B cell (primary cell): Measurements from ENCODE around the gene ARID1A. TPM values are rescaled to one million over a fixed set of nuclear protein-coding genes. Genes with fewer than 3 reads are reported as not detected.

Experiments
- ATAC-seq: fragments of 200-7000 bp; cut with Tn5 transposase; one replicate; pipeline ENCODE4 v1.10.0; 2021; ENCODE audit warnings: low read depth, mild to moderate bottlenecking, moderate number of reproducible peaks, moderate library complexity
- CTCF ChIA-PET: fragments of 350-600 bp; sonication (Branson Sonifier 250); formaldehyde crosslinking; loops from one replicate; lab custom pipeline; 2021; ENCODE audit warnings: antibody characterized with exemption, inconsistent platforms; lab: Charles Lee
- POLR2A ChIA-PET: fragments of 350-600 bp; sonication (Branson Sonifier 250); formaldehyde crosslinking; loops from one replicate; lab custom pipeline; 2021; ENCODE audit warnings: antibody characterized with exemption; lab: Charles Lee
- DNase-seq: peaks from one replicate; pipeline ENCODE4 v3.0.0; 2013
- H2AFZ ChIP-seq: 2 replicates; pipeline ENCODE4 v1.6.1; 2012; ENCODE audit warnings: mild to moderate bottlenecking, low read depth, low read length; ENCODE audit not compliant: insufficient read depth, poor library complexity, severe bottlenecking
- H3K27ac ChIP-seq, 2 donors: 1 replicate in 1 of 2; 2 replicates in 1 of 2; pipeline ENCODE4 v1.5.1; 2012 to 2013; ENCODE audit warnings: low read length in 2 of 2, mild to moderate bottlenecking in 2 of 2, moderate library complexity in 1 of 2
- H3K27me3 ChIP-seq, 4 experiments: fragments of 200-600 bp in 1 of 4; sonication (generic) in 1 of 4; replicated peaks in 1 of 4; 1 replicate in 2 of 4; 2 replicates in 2 of 4; pipeline versions ENCODE4 v1.6.1 to v1.7.0; 2013 to 2016; ENCODE audit warnings: low read length in 3 of 4, mild to moderate bottlenecking in 2 of 4, mixed read lengths in 1 of 4, moderate library complexity in 1 of 4; ENCODE audit not compliant: insufficient read depth in 4 of 4, control insufficient read depth in 3 of 4; ENCODE audit errors: control extremely low read depth in 1 of 4
- H3K36me3 ChIP-seq, 2 experiments: replicated peaks in 1 of 2; 1 replicate in 1 of 2; 2 replicates in 1 of 2; pipeline versions ENCODE4 v1.6.1 to v1.7.1; 2013; ENCODE audit warnings: low read length in 1 of 2; ENCODE audit not compliant: insufficient read depth in 2 of 2, control insufficient read depth in 1 of 2; ENCODE audit errors: control extremely low read depth in 1 of 2, extremely low read depth in 1 of 2
- H3K4me1 ChIP-seq, 2 donors: fragments of 200-600 bp in 1 of 2; sonication (generic) in 1 of 2; 1 replicate in 1 of 2; 2 replicates in 1 of 2; pipeline versions ENCODE4 v1.5.1 to v1.6.1; 2013 to 2017; ENCODE audit warnings: low read length in 2 of 2; ENCODE audit not compliant: control insufficient read depth in 2 of 2, insufficient read depth in 2 of 2
- H3K4me2 ChIP-seq: replicated peaks from 2 replicates; pipeline ENCODE3; 2012; ENCODE audit warnings: mild to moderate bottlenecking, low read depth, low read length; ENCODE audit not compliant: poor library complexity, severe bottlenecking
- H3K4me3 ChIP-seq, 5 experiments: fragments of 200-600 bp in 1 of 5; sonication (generic) in 1 of 5; 1 replicate in 3 of 5; 2 replicates in 2 of 5; pipeline versions ENCODE4 v1.5.1 to v1.7.0; 2011 to 2016; ENCODE audit warnings: low read length in 4 of 5, mild to moderate bottlenecking in 4 of 5, low read depth in 2 of 5, control low read depth in 1 of 5, moderate library complexity in 1 of 5; ENCODE audit not compliant: insufficient read depth in 1 of 5; ENCODE audit errors: control extremely low read depth in 1 of 5, extremely low read depth in 1 of 5
- H3K79me2 ChIP-seq: fragments of 200-600 bp; sonication (generic); one replicate; pipeline ENCODE4 v1.6.0; 2016; ENCODE audit warnings: low read length; ENCODE audit not compliant: control insufficient read depth, insufficient read depth
- H3K9ac ChIP-seq: fragments of 200-600 bp; sonication (generic); 2 replicates; pipeline ENCODE4 v1.6.1; 2017; ENCODE audit warnings: mild to moderate bottlenecking, low read length, moderate library complexity
- H3K9me3 ChIP-seq, 3 donors: one replicate each; pipeline versions ENCODE4 v1.6.1 to v1.7.1; 2013; ENCODE audit warnings: low read length in 2 of 3; ENCODE audit not compliant: control insufficient read depth in 2 of 3, insufficient read depth in 1 of 3; ENCODE audit errors: control extremely low read depth in 1 of 3
- H4K20me1 ChIP-seq: 2 replicates; pipeline ENCODE4 v1.6.0; 2012; ENCODE audit warnings: mild to moderate bottlenecking, low read length; ENCODE audit not compliant: insufficient read depth, control insufficient read depth, poor library complexity, severe bottlenecking
- H3K27ac Mint-ChIP-seq: one replicate; pipeline ENCODE4 v1.8.0; 2021; ENCODE audit warnings: mixed read lengths
- H3K27me3 Mint-ChIP-seq: one replicate; pipeline ENCODE4 v1.8.0; 2021; ENCODE audit warnings: mixed read lengths
- H3K4me1 Mint-ChIP-seq: one replicate; pipeline ENCODE4 v1.8.0; 2021; ENCODE audit warnings: mixed read lengths
- H3K4me3 Mint-ChIP-seq: one replicate; pipeline ENCODE4 v1.8.0; 2021; ENCODE audit warnings: mixed read lengths
- H3K9me3 Mint-ChIP-seq: one replicate; pipeline ENCODE4 v1.8.0; 2022; ENCODE audit warnings: mixed read lengths; ENCODE audit not compliant: insufficient read depth
- CTCF ChIP-seq: fragments of 200-600 bp; IDR thresholded peaks from one replicate; pipeline ENCODE4 v1.8.0; 2022; ENCODE audit warnings: antibody characterized with exemption, mild to moderate bottlenecking
- EZH2 ChIP-seq: IDR thresholded peaks from 2 replicates; pipeline ENCODE4 v1.6.1; 2012; ENCODE audit warnings: borderline replicate concordance, low read depth, mild to moderate bottlenecking, moderate library complexity, low read length; ENCODE audit not compliant: insufficient read depth, poor library complexity, severe bottlenecking
- WGBS: methylation state at CpG from one replicate; pipeline ENCODE4 v1.1.5; 2013; ENCODE audit warnings: missing lambda C conversion rate; ENCODE audit not compliant: insufficient coverage; 5-methylcytosine and 5-hydroxymethylcytosine counted together
- intact Hi-C: fragments of 100-400 bp; cut with micrococcal nuclease; formaldehyde crosslinking; loops from one replicate; pipeline ENCODE4 v1.10.0; 2022
- polyA minus RNA-seq: library from RNA; depleted of rRNA, polyadenylated mRNA; stranded (reverse); fragments of >200 nt; gene quantifications from 2 replicates; pipeline ENCODE4 v1.2.3, GENCODE V29; 2012
- polyA plus RNA-seq: library from polyadenylated mRNA; depleted of rRNA; stranded (reverse); fragments of >200 nt; gene quantifications from 2 replicates; pipeline ENCODE4 v1.2.3, GENCODE V29; 2012
- total RNA-seq, 2 donors: library from RNA; stranded (reverse); fragments of 120-200 nt in 1 of 2; gene quantifications; 1 replicate in 1 of 2; 2 replicates in 1 of 2; pipeline versions ENCODE4 v1.2.3 to v1.2.4, GENCODE V29; 2013 to 2022

Gene ARID1A
- total RNA-seq (150 and 152 TPM in 2 replicates), polyA plus RNA-seq (80.7 and 98.2 TPM in 2 replicates), polyA minus RNA-seq (73.1 and 160 TPM in 2 replicates)
- 34.5 TPM for total RNA-seq (2013)

GRCh38 chr1:26695356-26696118 lies at the start of gene ARID1A:
ARID1A (plus strand) TSS chr1:26696015; CDS start chr1:26696404, 389 bp downstream.
- Histone ChIP-seq H2AFZ (peak within 1 kb of the TSS; percentile 77), H3K27ac (peak within 1 kb of the TSS; percentile 67 to 93), H3K36me3 (no peaks in the 10 kb centered on the region), H3K4me1 (peaks cover 46 to 48% of the 10 kb centered on the region in 2 donors), H3K4me3 (peak within 1 kb of the TSS; percentile 22 to 84 (median 73)), H3K4me2 (peak within 1 kb of the TSS; percentile 93), H3K9me3 (no peaks in the 10 kb centered on the region), H3K79me2 (peaks cover 41% of the 10 kb centered on the region), H4K20me1 (peaks cover 9% of the 10 kb centered on the region), H3K9ac (peak within 1 kb of the TSS; percentile 82), H3K27me3 (no peaks in the 10 kb centered on the region)
- peaks cover 30% of the 10 kb centered on the region for H3K4me1 Mint-ChIP-seq
- peak within 1 kb of the TSS; percentile 93 for H3K27ac Mint-ChIP-seq
- CTCF ChIA-PET = interaction anchor here (1.4 to 7.8 kb wide), 5 partner anchors 18 to 97 kb away, joined by 5 to 130 read pairs (median 91); partner anchors contain the start of gene PIGV
- peak within 1 kb of the TSS; percentile 91 for H3K4me3 Mint-ChIP-seq
- TF ChIP-seq EZH2 = no peak
- TF ChIP-seq CTCF = no peak
- H3K27me3 Mint-ChIP-seq = no peaks in the 10 kb centered on the region
- POLR2A ChIA-PET = interaction anchor here (0.6 to 3.9 kb wide), 4 partner anchors 16 to 92 kb away, joined by 3 to 26 read pairs (median 4); partner anchors contain the start of gene PIGV
- ATAC-seq (peak; percentile 62), DNase-seq (peak; percentile 99)
- intact Hi-C loops = loop anchor here (5.0 to 10.0 kb wide), 2 partner anchors 153 to 191 kb away; no protein-coding TSS in a partner anchor
- under 1% methylated on average over 54 of the region's 80 CpGs for WGBS
- no peaks in the 10 kb centered on the region for H3K9me3 Mint-ChIP-seq

- H3K27me3 Mint-ChIP-seq = no peaks in the 10 kb centered on the region
- H3K27ac ChIP-seq = no peak overlapping the region
- no peak for TF ChIP-seq CTCF
- no peak for TF ChIP-seq EZH2
- no peaks in the 10 kb centered on the region for H3K79me2 ChIP-seq
- H3K4me1 Mint-ChIP-seq = no peaks in the 10 kb centered on the region
- H3K9me3 Mint-ChIP-seq = no peaks in the 10 kb centered on the region
- H3K27me3 ChIP-seq = no peaks in the 10 kb centered on the region
- no peak overlapping the region for H3K9ac ChIP-seq
- H3K9me3 ChIP-seq = no peaks in the 10 kb centered on the region
- no CpG with 5 or more reads among the region's 2 CpGs for WGBS
- H4K20me1 ChIP-seq = no peaks in the 10 kb centered on the region
- no peak overlapping the region for H2AFZ ChIP-seq
- no peak overlapping the region for H3K27ac Mint-ChIP-seq
- ATAC-seq = no peak
- intact Hi-C loops = no loop called here
- H3K4me3 Mint-ChIP-seq = no peak overlapping the region
- DNase-seq = no peak
- POLR2A ChIA-PET = no interaction called here
- CTCF ChIA-PET = interaction anchor here (0.7 to 1.1 kb wide), 3 partner anchors 12 to 552 kb away, joined by 3 to 4 read pairs (median 4); no protein-coding TSS in a partner anchor
- no peaks in the 10 kb centered on the region for H3K4me1 ChIP-seq
- no peak overlapping the region for H3K4me3 ChIP-seq
- H3K36me3 ChIP-seq = no peaks in the 10 kb centered on the region
- H3K4me2 ChIP-seq = no peak overlapping the region
These were observed 31.0 kb upstream of the ARID1A start for GRCh38 chr1:26664802-26665201.
